Effector memory CD4-positive, alpha-beta T cell (primary cell): ENCODE results near the gene NMT2.
"Not testable (repeated sequence)": the region's sequence is repeated elsewhere in the genome, so short reads cannot be mapped to it uniquely, and the experiment has no call there.

Experiments used
- DNase-seq, 3 donors: peaks; one replicate each; pipeline ENCODE4 v3.0.0-alpha.2; 2020
- H3K27ac ChIP-seq: 2 replicates; pipeline ENCODE4 v1.7.0; 2013; ENCODE audit warnings: mild to moderate bottlenecking, low read length, moderate library complexity; ENCODE audit not compliant: insufficient read depth, poor library complexity, severe bottlenecking
- H3K27me3 ChIP-seq: replicated peaks from 2 replicates; pipeline ENCODE4 v1.7.0; 2013; ENCODE audit warnings: mild to moderate bottlenecking, low read length; ENCODE audit not compliant: insufficient read depth, control insufficient read depth, poor library complexity, severe bottlenecking
- H3K36me3 ChIP-seq: 2 replicates; pipeline ENCODE4 v1.7.0; 2013; ENCODE audit warnings: mild to moderate bottlenecking, low read length, moderate library complexity; ENCODE audit not compliant: control insufficient read depth, insufficient read depth
- H3K4me1 ChIP-seq: 2 replicates; pipeline ENCODE4 v1.7.0; 2013; ENCODE audit warnings: low read length, mild to moderate bottlenecking; ENCODE audit not compliant: control insufficient read depth, insufficient read depth, poor library complexity, severe bottlenecking
- H3K4me3 ChIP-seq: 2 replicates; pipeline ENCODE4 v1.7.0; 2013; ENCODE audit warnings: low read length, low read depth, mild to moderate bottlenecking; ENCODE audit not compliant: insufficient read depth, poor library complexity, severe bottlenecking
- H3K9me3 ChIP-seq: 2 replicates; pipeline ENCODE4 v1.7.0; 2013; ENCODE audit warnings: mild to moderate bottlenecking, low read length, moderate library complexity; ENCODE audit not compliant: control insufficient read depth
- total RNA-seq, 3 donors: gene quantifications; one replicate each; lab custom pipeline; 2026; lab: John Stamatoyannopoulos, UW

The NMT2 gene
- 51.1 to 80.2 (median 57.6) reads per million in 3 donors for total RNA-seq

DNA sequence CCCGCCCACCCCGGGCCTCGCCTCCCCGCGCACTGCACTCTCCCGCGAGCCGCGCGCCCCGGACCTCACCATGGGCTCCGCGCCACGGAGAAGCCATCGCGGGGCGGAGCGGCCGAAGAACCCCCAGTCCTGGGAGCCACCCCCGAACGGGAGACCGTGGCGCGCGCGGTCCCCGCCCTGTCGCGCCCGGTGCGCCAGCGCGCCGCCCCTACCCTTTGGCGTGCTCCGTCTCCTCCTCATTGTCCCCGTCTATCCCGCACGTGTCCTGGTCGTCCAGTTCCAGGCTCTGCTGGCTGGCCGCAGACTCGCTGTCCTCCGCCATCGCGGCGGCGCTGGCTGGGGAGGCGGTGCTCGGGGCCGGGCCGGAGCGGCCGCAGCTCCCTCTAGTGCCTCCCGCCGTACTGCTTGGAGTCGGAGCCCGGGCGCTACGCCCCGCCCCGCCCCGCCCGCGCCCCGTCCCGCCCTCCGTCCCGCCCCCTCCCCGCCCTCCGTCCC lies at the start of gene NMT2:
Gene NMT2, minus strand, starts transcription at position 403 of the 495 bp plus-strand sequence. Its CDS starts 81 bp downstream, at position 322.
- H3K27ac ChIP-seq, result peak within 1 kb of the TSS; percentile 70
- peak within 1 kb of the TSS; percentile 91 for H3K4me3 ChIP-seq
- H3K4me1 ChIP-seq, result peaks cover 34% of the 10 kb centered on the region
- H3K27me3 ChIP-seq, result no peaks in the 10 kb centered on the region
- DNase-seq, result no peak
- no peaks in the 10 kb centered on the region for H3K9me3 ChIP-seq
- no peaks in the 10 kb centered on the region for H3K36me3 ChIP-seq

DNA sequence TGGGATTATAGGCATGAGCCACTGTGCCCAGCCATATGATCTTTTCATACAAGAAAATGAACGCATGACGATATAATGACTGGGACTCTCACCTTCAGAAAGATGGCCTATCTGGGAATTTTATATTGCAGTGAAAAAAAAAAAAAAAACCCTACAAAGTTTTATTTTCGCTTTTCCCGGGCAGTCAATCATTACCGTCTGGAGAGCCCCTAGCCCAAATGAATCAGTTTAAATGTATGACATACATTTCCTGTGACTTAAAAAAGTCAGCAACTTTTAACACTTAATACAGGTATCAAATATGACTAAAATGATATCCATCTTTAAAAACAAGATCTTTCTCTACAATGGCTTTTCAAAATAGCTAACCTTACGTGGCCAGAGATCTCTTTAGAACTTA lies 48.2 kb upstream of the NMT2 start:
- no peak overlapping the region for H3K27ac ChIP-seq
- H3K36me3 ChIP-seq, result peaks cover 13% of the 10 kb centered on the region
- no peaks in the 10 kb centered on the region for H3K9me3 ChIP-seq
- DNase-seq, result no peak
- H3K4me1 ChIP-seq, result no peaks in the 10 kb centered on the region
- no peak overlapping the region for H3K4me3 ChIP-seq
- H3K27me3 ChIP-seq, result no peaks in the 10 kb centered on the region

DNA sequence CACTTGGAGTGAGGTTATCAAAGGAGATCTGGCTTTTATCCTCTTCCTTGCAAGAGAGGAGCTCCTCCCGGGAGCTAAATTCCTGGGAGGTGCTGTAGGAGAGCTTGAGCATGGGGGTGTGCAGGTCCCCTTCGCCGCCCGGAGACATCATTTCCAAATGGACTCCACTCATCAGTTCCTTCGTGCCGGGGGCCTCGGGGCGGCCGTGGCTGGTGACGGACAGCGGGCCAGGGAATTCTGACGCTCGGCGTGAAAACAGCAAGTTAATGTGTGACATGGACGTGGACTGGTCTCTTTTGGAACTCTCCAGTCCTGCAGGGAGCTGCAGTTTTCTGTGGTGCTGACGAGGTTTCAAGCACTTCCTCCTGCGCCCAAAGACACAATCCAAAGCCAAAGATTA lies 45.7 kb upstream of the NMT2 start:
- H3K36me3 ChIP-seq, result peaks cover 10% of the 10 kb centered on the region
- H3K27ac ChIP-seq, result no peak overlapping the region
- H3K4me1 ChIP-seq, result peaks cover 11% of the 10 kb centered on the region
- no peaks in the 10 kb centered on the region for H3K9me3 ChIP-seq
- no peak overlapping the region for H3K4me3 ChIP-seq
- no peaks in the 10 kb centered on the region for H3K27me3 ChIP-seq
- DNase-seq, result no peak

DNA sequence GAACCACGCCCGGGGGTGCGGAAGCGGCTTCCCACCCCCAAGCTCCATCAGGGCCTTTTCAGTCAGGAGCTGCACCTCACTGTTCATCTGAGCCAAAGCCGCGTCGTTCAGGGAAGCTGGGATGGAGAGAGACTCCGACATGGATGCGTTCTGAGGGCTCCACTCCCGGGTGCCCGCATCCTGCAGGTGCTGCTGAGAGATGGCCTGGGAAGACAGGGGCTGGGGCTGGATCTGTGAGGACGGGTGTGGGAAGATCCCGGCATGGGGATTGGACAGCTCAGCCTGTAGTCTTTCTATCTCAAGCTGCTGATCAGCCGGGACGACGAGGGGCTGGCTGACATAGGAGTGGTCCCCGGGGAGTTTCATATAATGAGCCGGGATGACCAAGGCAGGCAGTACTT lies 45.0 kb upstream of the NMT2 start:
- DNase-seq, result no peak
- Histone ChIP-seq H3K4me3 (no peak overlapping the region), H3K36me3 (peaks cover 10% of the 10 kb centered on the region), H3K4me1 (peaks cover 15% of the 10 kb centered on the region), H3K27me3 (no peaks in the 10 kb centered on the region), H3K9me3 (no peaks in the 10 kb centered on the region), H3K27ac (no peak overlapping the region)

GRCh38 chr10:15211464-15211979 lies 43.0 kb upstream of the NMT2 start:
- peaks cover 29% of the 10 kb centered on the region for H3K4me1 ChIP-seq
- H3K9me3 ChIP-seq, result no peaks in the 10 kb centered on the region
- H3K36me3 ChIP-seq, result peaks cover 10% of the 10 kb centered on the region
- no peaks in the 10 kb centered on the region for H3K27me3 ChIP-seq
- no peak overlapping the region for H3K4me3 ChIP-seq
- DNase-seq, result no peak
- H3K27ac ChIP-seq, result no peak overlapping the region

GRCh38 chr10:15210521-15210920 lies 42.0 kb upstream of the NMT2 start:
- H3K4me3 ChIP-seq, result no peak overlapping the region
- no peak for DNase-seq
- no peaks in the 10 kb centered on the region for H3K9me3 ChIP-seq
- no peaks in the 10 kb centered on the region for H3K27me3 ChIP-seq
- peaks cover 32% of the 10 kb centered on the region for H3K4me1 ChIP-seq
- no peak overlapping the region for H3K27ac ChIP-seq
- H3K36me3 ChIP-seq, result peaks cover 10% of the 10 kb centered on the region

- no peaks in the 10 kb centered on the region for H3K27me3 ChIP-seq
- peaks cover 10% of the 10 kb centered on the region for H3K36me3 ChIP-seq
- no peaks in the 10 kb centered on the region for H3K9me3 ChIP-seq
- no peak overlapping the region for H3K27ac ChIP-seq
- H3K4me1 ChIP-seq, result peaks cover 32% of the 10 kb centered on the region
- DNase-seq, result peak; percentile 56 to 73 (median 56)
- H3K4me3 ChIP-seq, result peak overlapping the region; percentile 42
Measured at GRCh38 chr10:15209827-15210509, 41.5 kb upstream of the NMT2 start.

DNA sequence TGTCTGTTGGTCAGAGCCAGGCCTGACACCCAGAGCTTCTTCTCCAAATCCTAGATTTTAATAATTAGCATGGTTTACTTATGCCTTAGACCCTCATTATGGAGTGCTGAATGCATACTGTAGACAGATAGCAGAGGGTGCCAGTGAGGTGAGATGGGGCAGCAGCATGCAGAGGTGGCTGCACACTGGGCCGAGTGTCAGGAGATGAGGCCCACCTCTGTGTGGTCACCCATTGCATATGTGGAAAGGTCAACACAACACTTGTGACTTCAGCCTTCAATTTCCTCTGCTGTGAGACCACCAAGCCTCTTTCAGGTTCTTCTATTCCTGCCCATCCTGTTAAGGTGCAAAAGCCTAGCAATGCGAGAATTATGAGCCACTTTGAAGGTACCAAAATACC lies 39.7 kb upstream of the NMT2 start:
- H3K27ac ChIP-seq, result peak overlapping the region; percentile 65
- H3K4me1 ChIP-seq, result peaks cover 32% of the 10 kb centered on the region
- peaks cover 4% of the 10 kb centered on the region for H3K36me3 ChIP-seq
- no peaks in the 10 kb centered on the region for H3K27me3 ChIP-seq
- DNase-seq, result no peak
- H3K9me3 ChIP-seq, result no peaks in the 10 kb centered on the region
- H3K4me3 ChIP-seq, result no peak overlapping the region

- H3K9me3 ChIP-seq, H3K36me3 ChIP-seq, H3K4me3 ChIP-seq, H3K27me3 ChIP-seq, DNase-seq: not testable (repeated sequence)
- Histone ChIP-seq H3K4me1 (peaks cover 32% of the 10 kb centered on the region), H3K27ac (peak overlapping the region; percentile 65)
Measured at GRCh38 chr10:15207410-15207809, 38.9 kb upstream of the NMT2 start.

- no peak overlapping the region for H3K27ac ChIP-seq
- no peak overlapping the region for H3K4me3 ChIP-seq
- H3K27me3 ChIP-seq, result no peaks in the 10 kb centered on the region
- H3K36me3 ChIP-seq, result no peaks in the 10 kb centered on the region
- H3K9me3 ChIP-seq, result no peaks in the 10 kb centered on the region
- DNase-seq, result no peak
- peaks cover 19% of the 10 kb centered on the region for H3K4me1 ChIP-seq
Measured at GRCh38 chr10:15202639-15203038, 34.1 kb upstream of the NMT2 start.
